Stomach (tissue), 4 donors: ENCODE measurements around the gene GAPT.

Experiments used
- CTCF ChIP-seq, 7 experiments: fragments of 450-650 bp in 4 of 7; fragments of 200-600 bp in 3 of 7; sonication (generic) in 3 of 7; IDR thresholded peaks; one replicate each; pipeline ENCODE4 v1.5.1; 2016 to 2019; ENCODE audit warnings: antibody characterized with exemption in 7 of 7, control low read depth in 2 of 7, mild to moderate bottlenecking in 1 of 7
- EP300 ChIP-seq: sonication (generic); formaldehyde crosslinking; IDR thresholded peaks from one replicate; pipeline ENCODE4 v1.6.1; 2017; ENCODE audit warnings: antibody characterized with exemption
- POLR2A ChIP-seq, 4 donors: fragments of 450-650 bp; IDR thresholded peaks; one replicate each; pipeline ENCODE4 v1.6.1; 2016; ENCODE audit warnings: antibody characterized with exemption in 4 of 4, control low read depth in 2 of 4, mild to moderate bottlenecking in 1 of 4, moderate library complexity in 1 of 4
- POLR2AphosphoS5 ChIP-seq, 3 donors: sonication (generic); formaldehyde crosslinking; IDR thresholded peaks; one replicate each; pipeline ENCODE4 v1.6.1; 2016; ENCODE audit warnings: antibody characterized with exemption in 3 of 3

GRCh38 chr5:58505971-58506640, 14.9 kb downstream of the GAPT start:
- TF ChIP-seq POLR2AphosphoS5 (IDR thresholded peaks at IDR 0.05) (no peak), CTCF (IDR thresholded peaks at IDR 0.05) (no peak), EP300 (no peak), POLR2A (IDR thresholded peaks at IDR 0.05) (no peak)
